LNCAP (cell line): ENCODE results near the gene PTPN4.

ENCODE experiments used
- TF ChIP-seq, protein P1 (sequence below): fragments of 450-650 bp; IDR thresholded peaks from 2 replicates; pipeline ENCODE4 v1.5.1; 2017; ENCODE audit warnings: mild to moderate bottlenecking

PTPN4 gene, protein sequence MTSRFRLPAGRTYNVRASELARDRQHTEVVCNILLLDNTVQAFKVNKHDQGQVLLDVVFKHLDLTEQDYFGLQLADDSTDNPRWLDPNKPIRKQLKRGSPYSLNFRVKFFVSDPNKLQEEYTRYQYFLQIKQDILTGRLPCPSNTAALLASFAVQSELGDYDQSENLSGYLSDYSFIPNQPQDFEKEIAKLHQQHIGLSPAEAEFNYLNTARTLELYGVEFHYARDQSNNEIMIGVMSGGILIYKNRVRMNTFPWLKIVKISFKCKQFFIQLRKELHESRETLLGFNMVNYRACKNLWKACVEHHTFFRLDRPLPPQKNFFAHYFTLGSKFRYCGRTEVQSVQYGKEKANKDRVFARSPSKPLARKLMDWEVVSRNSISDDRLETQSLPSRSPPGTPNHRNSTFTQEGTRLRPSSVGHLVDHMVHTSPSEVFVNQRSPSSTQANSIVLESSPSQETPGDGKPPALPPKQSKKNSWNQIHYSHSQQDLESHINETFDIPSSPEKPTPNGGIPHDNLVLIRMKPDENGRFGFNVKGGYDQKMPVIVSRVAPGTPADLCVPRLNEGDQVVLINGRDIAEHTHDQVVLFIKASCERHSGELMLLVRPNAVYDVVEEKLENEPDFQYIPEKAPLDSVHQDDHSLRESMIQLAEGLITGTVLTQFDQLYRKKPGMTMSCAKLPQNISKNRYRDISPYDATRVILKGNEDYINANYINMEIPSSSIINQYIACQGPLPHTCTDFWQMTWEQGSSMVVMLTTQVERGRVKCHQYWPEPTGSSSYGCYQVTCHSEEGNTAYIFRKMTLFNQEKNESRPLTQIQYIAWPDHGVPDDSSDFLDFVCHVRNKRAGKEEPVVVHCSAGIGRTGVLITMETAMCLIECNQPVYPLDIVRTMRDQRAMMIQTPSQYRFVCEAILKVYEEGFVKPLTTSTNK

DNA sequence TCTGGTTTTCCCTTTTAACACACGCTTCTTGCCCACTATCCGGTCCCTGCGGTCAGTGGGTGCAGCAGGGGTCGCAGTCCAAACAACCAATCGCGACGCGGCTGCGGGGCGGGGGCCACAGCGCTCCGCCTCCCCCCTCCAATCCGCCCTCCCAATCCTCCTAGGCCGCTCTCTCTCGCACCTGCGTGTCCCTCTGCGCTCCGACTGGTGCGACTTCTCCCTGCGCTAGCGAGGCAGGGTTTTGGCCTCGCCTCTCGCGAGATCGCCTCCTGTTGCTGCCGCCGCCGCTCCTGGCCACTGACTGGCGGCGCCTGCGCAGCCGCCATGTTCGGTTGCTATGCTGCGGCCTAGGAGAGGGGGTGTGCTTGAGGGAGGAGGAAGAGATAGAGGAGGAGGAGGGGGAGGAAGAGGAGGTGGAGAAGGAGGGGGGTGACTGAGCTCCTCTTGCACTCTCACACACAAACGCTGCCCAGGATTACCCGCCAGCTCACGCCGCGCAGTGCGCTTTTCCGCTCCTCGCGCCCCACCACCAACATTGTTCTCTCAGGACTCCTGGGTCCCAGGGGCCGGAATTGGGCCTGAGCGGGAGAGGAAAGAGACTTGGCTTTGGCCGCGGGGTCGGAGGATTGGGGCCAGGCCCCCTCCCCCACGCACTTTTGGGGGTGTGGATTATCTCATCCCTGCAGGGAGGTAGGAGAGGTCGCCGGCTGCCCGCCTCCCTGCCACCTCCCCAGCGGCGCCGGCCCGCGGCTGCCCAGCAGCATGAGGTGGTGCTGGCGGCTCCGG, at the start of gene PTPN4:
TSS of gene PTPN4 (plus strand) at position 472 of the 786 bp plus-strand sequence. CDS start 49,932 bp downstream, outside the sequence.
- TF ChIP-seq, protein P1, sequence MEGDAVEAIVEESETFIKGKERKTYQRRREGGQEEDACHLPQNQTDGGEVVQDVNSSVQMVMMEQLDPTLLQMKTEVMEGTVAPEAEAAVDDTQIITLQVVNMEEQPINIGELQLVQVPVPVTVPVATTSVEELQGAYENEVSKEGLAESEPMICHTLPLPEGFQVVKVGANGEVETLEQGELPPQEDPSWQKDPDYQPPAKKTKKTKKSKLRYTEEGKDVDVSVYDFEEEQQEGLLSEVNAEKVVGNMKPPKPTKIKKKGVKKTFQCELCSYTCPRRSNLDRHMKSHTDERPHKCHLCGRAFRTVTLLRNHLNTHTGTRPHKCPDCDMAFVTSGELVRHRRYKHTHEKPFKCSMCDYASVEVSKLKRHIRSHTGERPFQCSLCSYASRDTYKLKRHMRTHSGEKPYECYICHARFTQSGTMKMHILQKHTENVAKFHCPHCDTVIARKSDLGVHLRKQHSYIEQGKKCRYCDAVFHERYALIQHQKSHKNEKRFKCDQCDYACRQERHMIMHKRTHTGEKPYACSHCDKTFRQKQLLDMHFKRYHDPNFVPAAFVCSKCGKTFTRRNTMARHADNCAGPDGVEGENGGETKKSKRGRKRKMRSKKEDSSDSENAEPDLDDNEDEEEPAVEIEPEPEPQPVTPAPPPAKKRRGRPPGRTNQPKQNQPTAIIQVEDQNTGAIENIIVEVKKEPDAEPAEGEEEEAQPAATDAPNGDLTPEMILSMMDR, result no peak

DNA sequence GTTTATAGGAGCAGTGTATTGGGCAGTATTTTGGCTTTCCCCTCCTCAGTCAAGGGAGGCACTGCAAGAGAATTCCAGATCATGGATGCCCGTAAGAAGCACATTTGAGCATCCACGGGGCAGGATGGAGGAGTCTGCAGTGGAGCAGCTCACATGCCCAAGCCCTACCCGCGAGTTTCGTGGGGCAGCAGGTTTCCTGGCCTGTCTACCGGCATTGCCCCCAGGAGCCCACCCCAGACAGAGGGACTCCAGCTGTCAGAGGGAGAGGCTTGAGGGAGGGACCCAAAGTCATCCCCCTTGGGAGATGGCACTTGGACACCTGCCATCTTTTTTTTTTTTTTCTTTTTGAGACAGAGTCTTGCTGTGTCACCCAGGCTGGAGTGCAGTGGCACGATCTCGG, 49.4 kb upstream of the PTPN4 start:
- TF ChIP-seq, protein P1, result no peak

DNA sequence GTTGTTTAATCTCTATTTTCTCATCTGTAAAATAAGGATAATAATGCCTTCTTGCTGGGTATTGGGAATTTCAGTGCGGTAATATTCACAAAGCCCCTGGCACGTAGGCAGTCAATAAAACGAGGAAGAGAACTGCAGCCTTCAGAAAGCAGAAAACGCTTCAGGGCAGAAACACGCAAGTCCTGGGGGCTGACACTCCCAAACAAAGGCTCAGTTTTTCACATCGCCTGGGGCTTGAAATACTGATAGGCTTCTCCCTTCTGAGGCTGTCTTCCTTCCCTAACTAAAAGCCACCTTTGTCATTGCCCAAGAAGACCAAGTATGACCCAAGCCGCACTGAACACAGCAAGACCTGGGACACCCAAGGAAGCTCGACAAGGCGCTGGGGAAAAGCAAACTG, 48.4 kb upstream of the PTPN4 start:
- TF ChIP-seq, protein P1, result no peak

DNA sequence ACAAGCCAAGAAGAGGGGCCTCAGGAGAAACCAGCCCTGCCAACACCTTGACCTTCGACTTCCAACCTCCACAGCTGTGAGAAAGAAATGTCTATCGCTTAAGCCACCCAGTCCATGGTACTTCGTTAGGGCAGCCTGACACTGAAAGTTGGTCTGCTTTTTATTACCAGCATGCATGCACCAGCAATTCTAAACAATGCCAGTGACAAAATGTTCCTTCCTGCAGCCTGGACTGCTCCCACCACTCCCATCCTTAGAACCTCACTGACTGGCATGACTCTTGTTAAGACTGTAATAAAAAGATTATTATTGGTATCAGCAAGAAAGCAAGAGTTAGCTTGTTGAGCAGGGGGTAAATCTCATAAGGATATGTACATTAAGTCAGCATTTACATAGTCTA, 47.2 kb upstream of the PTPN4 start:
- TF ChIP-seq, protein P1, result no peak

DNA sequence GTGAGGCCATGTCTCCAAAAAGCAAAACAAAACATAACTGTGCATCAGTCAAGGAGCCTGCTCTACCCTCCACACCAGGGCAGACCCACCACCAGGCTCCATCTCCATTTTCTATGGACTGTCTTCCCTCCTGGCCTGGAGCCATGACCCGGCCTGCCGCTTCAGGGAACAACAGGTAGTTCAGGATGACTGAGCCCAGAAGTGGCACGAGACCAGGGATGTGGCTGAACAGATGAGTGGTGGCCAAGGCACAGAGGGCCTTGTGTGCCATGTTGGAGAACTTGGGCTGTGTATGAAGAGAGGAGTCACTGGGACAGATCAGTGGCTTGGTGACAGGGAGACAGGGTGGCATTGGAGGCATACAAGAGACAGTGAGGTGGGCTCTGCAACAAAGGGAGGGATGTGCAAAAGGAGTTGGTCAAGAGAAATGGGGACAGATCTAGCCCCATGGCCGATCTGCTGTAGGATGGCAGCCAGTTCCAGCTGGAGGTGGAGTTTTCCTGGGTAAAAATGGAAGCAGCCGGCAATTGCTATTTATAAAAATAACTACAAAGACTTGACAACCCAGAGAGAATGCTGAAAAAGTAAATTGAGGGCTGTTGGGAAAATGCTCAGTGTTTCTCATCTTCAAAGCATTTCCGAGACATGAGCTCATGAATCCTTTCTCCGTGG, 45.8 kb upstream of the PTPN4 start:
- TF ChIP-seq, protein P1, result no peak

DNA sequence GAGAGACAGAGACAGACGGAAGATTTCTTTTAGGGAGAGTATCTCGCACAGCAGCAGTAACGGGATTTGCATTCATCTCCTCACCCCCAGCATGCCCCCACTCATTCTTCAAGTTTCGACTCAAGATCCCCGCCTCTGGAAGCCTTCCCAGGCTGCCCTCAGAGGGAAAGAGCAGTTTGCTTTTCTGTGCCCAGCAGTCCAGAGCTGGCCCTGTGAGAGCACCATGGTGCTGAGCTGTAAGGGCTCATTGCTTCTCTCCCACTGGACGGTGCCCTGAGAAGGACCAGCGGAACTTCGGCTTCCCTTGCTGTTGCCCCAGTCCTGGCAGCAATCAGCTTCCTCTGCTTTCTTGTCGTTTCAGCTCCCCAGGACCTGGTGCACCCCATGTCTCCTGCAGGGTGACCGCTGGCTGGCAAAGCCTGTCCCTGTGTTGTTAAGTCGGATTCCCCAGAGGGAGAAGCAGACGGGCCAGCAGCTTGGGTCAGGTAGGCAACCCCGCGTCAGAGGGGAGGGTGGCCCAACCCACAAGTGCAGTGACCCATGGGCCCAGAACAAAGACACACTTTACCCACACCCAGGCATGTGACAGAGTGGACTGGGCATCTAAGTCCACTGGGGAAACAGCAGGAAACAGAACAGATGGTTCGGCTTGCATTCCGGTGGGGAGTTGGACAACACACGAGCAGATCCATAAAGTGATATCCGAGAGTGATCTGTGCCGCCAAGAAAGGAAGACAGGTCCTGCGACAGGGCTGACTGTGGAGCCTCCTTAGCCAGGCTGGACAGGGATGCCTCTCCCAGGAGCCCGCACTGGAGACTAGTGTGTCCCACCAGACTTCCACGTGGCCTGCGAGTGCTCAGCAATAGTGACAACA, 44.1 kb upstream of the PTPN4 start:
- TF ChIP-seq, protein P1, result no peak
